SK-N-SH treated with all-trans-retinoic acid at 6 μM for 48 hours (cell line): Measurements from ENCODE around the gene SORCS2.

Experiments used
- ATAC-seq: fragments of 200-7000 bp; cut with Tn5 transposase; 3 replicates; pipeline ENCODE4 v1.9.1; 2020; ENCODE audit warnings: mild to moderate bottlenecking, moderate library complexity
- ARNTL ChIP-seq: fragments of 450-650 bp; formaldehyde crosslinking; IDR thresholded peaks from 2 replicates; pipeline ENCODE4 v1.5.0; 2020; ENCODE audit warnings: low read depth, mild to moderate bottlenecking, moderate library complexity, borderline replicate concordance
- BACH2 ChIP-seq: fragments of 250-450 bp; sonication (Bioruptor Pico); IDR thresholded peaks from 2 replicates; pipeline ENCODE4 v1.9.0; 2021; ENCODE audit warnings: mild to moderate bottlenecking, borderline replicate concordance
- CSDC2 ChIP-seq: fragments of 250-450 bp; sonication (Bioruptor Pico); IDR thresholded peaks from 2 replicates; pipeline ENCODE4 v1.5.0; 2020; ENCODE audit warnings: mild to moderate bottlenecking, moderate library complexity
- ESRRG ChIP-seq: fragments of 250-450 bp; sonication (Bioruptor Pico); IDR thresholded peaks from 2 replicates; pipeline ENCODE4 v1.6.1; 2021; ENCODE audit warnings: mild to moderate bottlenecking
- GLIS3 ChIP-seq: fragments of 250-450 bp; sonication (Bioruptor Pico); IDR thresholded peaks from 2 replicates; pipeline ENCODE4 v1.5.0; 2020; ENCODE audit warnings: mild to moderate bottlenecking, moderate library complexity
- ISL1 ChIP-seq: fragments of 250-450 bp; sonication (Bioruptor Pico); IDR thresholded peaks from 2 replicates; pipeline ENCODE4 v2.1.2; 2022; ENCODE audit warnings: mild to moderate bottlenecking, moderate library complexity
- OSR1 ChIP-seq: fragments of 250-450 bp; sonication (Bioruptor Pico); IDR thresholded peaks from 2 replicates; pipeline ENCODE4 v1.8.0; 2022; ENCODE audit warnings: moderate library complexity, mild to moderate bottlenecking, inconsistent platforms
- PATZ1 ChIP-seq: fragments of 250-450 bp; sonication (Bioruptor Pico); IDR thresholded peaks from 2 replicates; pipeline ENCODE4 v1.8.0; 2020; ENCODE audit warnings: mild to moderate bottlenecking, moderate library complexity, borderline replicate concordance
- PPARA ChIP-seq: fragments of 250-450 bp; sonication (Bioruptor Pico); IDR thresholded peaks from 2 replicates; pipeline ENCODE4 v1.5.0; 2020; ENCODE audit warnings: mild to moderate bottlenecking, borderline replicate concordance
- RARB ChIP-seq: fragments of 250-450 bp; sonication (Bioruptor Pico); IDR thresholded peaks from 2 replicates; pipeline ENCODE4 v1.8.0; 2021; ENCODE audit warnings: mild to moderate bottlenecking, moderate library complexity
- SNAI2 ChIP-seq: fragments of 250-450 bp; sonication (Bioruptor Pico); IDR thresholded peaks from 2 replicates; pipeline ENCODE4 v1.5.0; 2020; ENCODE audit warnings: mild to moderate bottlenecking, moderate library complexity
- TCF4 ChIP-seq: fragments of 250-450 bp; sonication (Bioruptor Pico); IDR thresholded peaks from 2 replicates; pipeline ENCODE4 v1.8.0; 2021; ENCODE audit warnings: mild to moderate bottlenecking, moderate library complexity, borderline replicate concordance
- TOX ChIP-seq: fragments of 250-450 bp; sonication (Bioruptor Pico); IDR thresholded peaks from 2 replicates; pipeline ENCODE4 v1.8.0; 2021; ENCODE audit warnings: mild to moderate bottlenecking, moderate library complexity, borderline replicate concordance
- TSHZ2 ChIP-seq: fragments of 250-450 bp; sonication (Bioruptor Pico); IDR thresholded peaks from 2 replicates; pipeline ENCODE4 v1.5.0; 2020; ENCODE audit warnings: mild to moderate bottlenecking, moderate library complexity
- ZC3H10 ChIP-seq: fragments of 250-450 bp; sonication (Bioruptor Pico); IDR thresholded peaks from 2 replicates; pipeline ENCODE4 v1.5.1; 2021; ENCODE audit warnings: mild to moderate bottlenecking, moderate library complexity
- ZFP3 ChIP-seq: fragments of 250-450 bp; sonication (Bioruptor Pico); IDR thresholded peaks from 2 replicates; pipeline ENCODE4 v1.5.0; 2020; ENCODE audit warnings: mild to moderate bottlenecking, moderate library complexity
- ZFP30 ChIP-seq: fragments of 450-650 bp; formaldehyde crosslinking; IDR thresholded peaks from 2 replicates; pipeline ENCODE4 v1.5.0; 2022; ENCODE audit warnings: mild to moderate bottlenecking, moderate library complexity
- ZNF565 ChIP-seq: fragments of 450-650 bp; formaldehyde crosslinking; conservative IDR thresholded peaks from 2 replicates; pipeline ENCODE4 v1.5.0; 2020; ENCODE audit warnings: low read depth, mild to moderate bottlenecking, moderate library complexity
- ZNF70 ChIP-seq: fragments of 450-650 bp; formaldehyde crosslinking; IDR thresholded peaks from 2 replicates; pipeline ENCODE4 v1.5.0; 2020; ENCODE audit warnings: mild to moderate bottlenecking, moderate library complexity
- ZNF8 ChIP-seq: fragments of 450-650 bp; formaldehyde crosslinking; IDR thresholded peaks from 2 replicates; pipeline ENCODE4 v1.5.0; 2020; ENCODE audit warnings: mild to moderate bottlenecking, moderate library complexity
- TF ChIP-seq, protein P1 (sequence below): fragments of 250-450 bp; sonication (Bioruptor Pico); IDR thresholded peaks from 2 replicates; pipeline ENCODE4 v1.5.1; 2020; ENCODE audit warnings: low read depth, mild to moderate bottlenecking, moderate library complexity
- TF ChIP-seq, protein P2 (sequence below): fragments of 250-450 bp; sonication (Bioruptor Pico); IDR thresholded peaks from 2 replicates; pipeline ENCODE4 v1.5.1; 2021; ENCODE audit warnings: mild to moderate bottlenecking, moderate library complexity
- TF ChIP-seq, protein P3 (sequence below): fragments of 250-450 bp; sonication (Bioruptor Pico); IDR thresholded peaks from 2 replicates; pipeline ENCODE4 v1.8.0; 2021; ENCODE audit warnings: low read depth, mild to moderate bottlenecking, moderate library complexity, borderline replicate concordance

SORCS2 gene

DNA sequence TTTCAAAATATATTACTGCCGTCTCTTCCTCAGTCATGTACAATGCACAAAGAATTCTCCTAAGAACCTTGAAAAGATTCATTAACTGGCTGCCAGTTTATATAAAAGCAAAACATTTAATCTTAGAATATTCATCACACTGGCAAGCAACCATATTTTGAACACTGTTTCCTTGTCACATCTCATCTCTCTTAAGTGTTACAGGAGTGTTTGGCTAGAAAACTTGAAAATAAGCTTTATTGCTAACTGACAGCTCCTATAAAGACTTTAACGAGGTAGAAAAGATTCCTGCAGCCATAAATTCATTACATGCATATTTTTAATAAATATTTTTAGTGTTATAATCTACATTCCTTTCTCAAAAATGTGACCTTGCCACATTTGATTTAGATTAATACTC is 597.7 kb downstream of the SORCS2 start:
- no peak for ATAC-seq
- TF ChIP-seq OSR1, result no peak
- TF ChIP-seq ARNTL (CRISPR knock-in tag), result no peak
- TF ChIP-seq ZFP3, result no peak
- TF ChIP-seq, protein P1, sequence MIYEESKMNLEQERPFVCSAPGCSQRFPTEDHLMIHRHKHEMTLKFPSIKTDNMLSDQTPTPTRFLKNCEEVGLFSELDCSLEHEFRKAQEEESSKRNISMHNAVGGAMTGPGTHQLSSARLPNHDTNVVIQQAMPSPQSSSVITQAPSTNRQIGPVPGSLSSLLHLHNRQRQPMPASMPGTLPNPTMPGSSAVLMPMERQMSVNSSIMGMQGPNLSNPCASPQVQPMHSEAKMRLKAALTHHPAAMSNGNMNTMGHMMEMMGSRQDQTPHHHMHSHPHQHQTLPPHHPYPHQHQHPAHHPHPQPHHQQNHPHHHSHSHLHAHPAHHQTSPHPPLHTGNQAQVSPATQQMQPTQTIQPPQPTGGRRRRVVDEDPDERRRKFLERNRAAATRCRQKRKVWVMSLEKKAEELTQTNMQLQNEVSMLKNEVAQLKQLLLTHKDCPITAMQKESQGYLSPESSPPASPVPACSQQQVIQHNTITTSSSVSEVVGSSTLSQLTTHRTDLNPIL (CRISPR knock-in tag), result no peak
- TF ChIP-seq BACH2, result no peak
- no peak for TF ChIP-seq SNAI2
- TF ChIP-seq ISL1 (CRISPR knock-in tag), result no peak
- no peak for TF ChIP-seq TOX (CRISPR knock-in tag)
- TF ChIP-seq CSDC2 (CRISPR knock-in tag), result no peak
- no peak for TF ChIP-seq ZC3H10 (CRISPR knock-in tag)
- TF ChIP-seq ESRRG, result no peak
- TF ChIP-seq ZNF565 (CRISPR knock-in tag), result no peak
- no peak for TF ChIP-seq ZFP30

DNA sequence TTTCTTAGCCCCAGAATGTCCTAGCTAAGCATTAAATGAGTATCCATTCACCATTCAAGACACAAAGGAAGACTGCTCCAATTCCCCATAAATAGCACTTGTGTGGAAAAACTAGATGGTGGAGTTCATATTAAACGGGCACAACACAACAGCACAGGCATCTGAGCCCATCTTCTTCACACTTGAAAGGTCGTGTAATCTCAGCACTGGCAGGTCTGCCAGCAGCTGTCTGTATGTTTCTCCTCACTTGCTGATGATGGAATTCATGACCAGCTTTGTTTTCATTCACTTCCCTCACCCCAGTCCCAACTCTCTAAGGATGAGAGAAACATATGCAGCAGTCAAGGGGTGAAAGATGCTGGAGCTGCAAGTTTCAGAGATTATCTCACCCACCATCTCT is 598.7 kb downstream of the SORCS2 start:
- ATAC-seq, result no peak
- TF ChIP-seq, protein P2, sequence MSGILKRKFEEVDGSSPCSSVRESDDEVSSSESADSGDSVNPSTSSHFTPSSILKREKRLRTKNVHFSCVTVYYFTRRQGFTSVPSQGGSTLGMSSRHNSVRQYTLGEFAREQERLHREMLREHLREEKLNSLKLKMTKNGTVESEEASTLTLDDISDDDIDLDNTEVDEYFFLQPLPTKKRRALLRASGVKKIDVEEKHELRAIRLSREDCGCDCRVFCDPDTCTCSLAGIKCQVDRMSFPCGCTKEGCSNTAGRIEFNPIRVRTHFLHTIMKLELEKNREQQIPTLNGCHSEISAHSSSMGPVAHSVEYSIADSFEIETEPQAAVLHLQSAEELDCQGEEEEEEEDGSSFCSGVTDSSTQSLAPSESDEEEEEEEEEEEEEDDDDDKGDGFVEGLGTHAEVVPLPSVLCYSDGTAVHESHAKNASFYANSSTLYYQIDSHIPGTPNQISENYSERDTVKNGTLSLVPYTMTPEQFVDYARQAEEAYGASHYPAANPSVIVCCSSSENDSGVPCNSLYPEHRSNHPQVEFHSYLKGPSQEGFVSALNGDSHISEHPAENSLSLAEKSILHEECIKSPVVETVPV (CRISPR knock-in tag), result no peak
- TF ChIP-seq, protein P3, sequence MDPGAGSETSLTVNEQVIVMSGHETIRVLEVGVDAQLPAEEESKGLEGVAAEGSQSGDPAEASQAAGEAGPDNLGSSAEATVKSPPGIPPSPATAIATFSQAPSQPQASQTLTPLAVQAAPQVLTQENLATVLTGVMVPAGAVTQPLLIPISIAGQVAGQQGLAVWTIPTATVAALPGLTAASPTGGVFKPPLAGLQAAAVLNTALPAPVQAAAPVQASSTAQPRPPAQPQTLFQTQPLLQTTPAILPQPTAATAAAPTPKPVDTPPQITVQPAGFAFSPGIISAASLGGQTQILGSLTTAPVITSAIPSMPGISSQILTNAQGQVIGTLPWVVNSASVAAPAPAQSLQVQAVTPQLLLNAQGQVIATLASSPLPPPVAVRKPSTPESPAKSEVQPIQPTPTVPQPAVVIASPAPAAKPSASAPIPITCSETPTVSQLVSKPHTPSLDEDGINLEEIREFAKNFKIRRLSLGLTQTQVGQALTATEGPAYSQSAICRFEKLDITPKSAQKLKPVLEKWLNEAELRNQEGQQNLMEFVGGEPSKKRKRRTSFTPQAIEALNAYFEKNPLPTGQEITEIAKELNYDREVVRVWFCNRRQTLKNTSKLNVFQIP (CRISPR knock-in tag), result no peak
- TF ChIP-seq ISL1 (CRISPR knock-in tag) (no peak), ZFP30 (no peak), ZNF565 (CRISPR knock-in tag) (no peak), TSHZ2 (CRISPR knock-in tag) (no peak), PATZ1 (CRISPR knock-in tag) (no peak), ZNF70 (CRISPR knock-in tag) (no peak), PPARA (CRISPR knock-in tag) (no peak), ZC3H10 (CRISPR knock-in tag) (no peak), ZNF8 (no peak), GLIS3 (CRISPR knock-in tag) (no peak), ESRRG (no peak), TCF4 (CRISPR knock-in tag) (no peak), BACH2 (no peak), OSR1 (no peak), ZFP3 (no peak), TOX (CRISPR knock-in tag) (no peak), RARB (CRISPR knock-in tag) (no peak)
- TF ChIP-seq, protein P1 (CRISPR knock-in tag), result no peak
